GM04504 (cell line): ENCODE results near the gene HS3ST5.
"Not testable (repeated sequence)": the region's sequence is repeated elsewhere in the genome, so short reads cannot be mapped to it uniquely, and the experiment has no call there.

Experiments used
- DNase-seq: peaks from one replicate; pipeline ENCODE4 v3.0.0-alpha.2; 2012; ENCODE audit warnings: low read depth

The HS3ST5 gene

GRCh38 chr6:114049367-114049966 is 293.4 kb downstream of the HS3ST5 start:
- DNase-seq: no peak

GRCh38 chr6:114044566-114044965 is 298.3 kb downstream of the HS3ST5 start:
- not testable (repeated sequence) for DNase-seq

- DNase-seq: no peak
Measured at GRCh38 chr6:114042267-114043016, 300.4 kb downstream of the HS3ST5 start.

GRCh38 chr6:114040871-114041270 is 302.0 kb downstream of the HS3ST5 start:
- no peak for DNase-seq

- DNase-seq: no peak
Measured at GRCh38 chr6:114039841-114040240, 303.0 kb downstream of the HS3ST5 start.

GRCh38 chr6:114033606-114034005 is 309.2 kb downstream of the HS3ST5 start:
- no peak for DNase-seq

- DNase-seq: no peak
Measured at GRCh38 chr6:114032721-114033120, 310.1 kb downstream of the HS3ST5 start.

GRCh38 chr6:114030767-114031166 is 312.1 kb downstream of the HS3ST5 start:
- DNase-seq: no peak

GRCh38 chr6:114024746-114025145 is 318.1 kb downstream of the HS3ST5 start:
- no peak for DNase-seq

- no peak for DNase-seq
Measured at GRCh38 chr6:114020196-114020595, 322.6 kb downstream of the HS3ST5 start.

- not testable (repeated sequence) for DNase-seq
Measured at GRCh38 chr6:114017146-114017545, 325.7 kb downstream of the HS3ST5 start.

GRCh38 chr6:114014106-114014505 is 328.7 kb downstream of the HS3ST5 start:
- not testable (repeated sequence) for DNase-seq

GRCh38 chr6:114011486-114011885 is 331.3 kb downstream of the HS3ST5 start:
- DNase-seq: not testable (repeated sequence)

- DNase-seq: no peak
Measured at GRCh38 chr6:114010540-114010939, 332.3 kb downstream of the HS3ST5 start.

GRCh38 chr6:114009192-114009591 is 333.6 kb downstream of the HS3ST5 start:
- DNase-seq: no peak

- no peak for DNase-seq
Measured at GRCh38 chr6:114008331-114008730, 334.5 kb downstream of the HS3ST5 start.

- DNase-seq: no peak
Measured at GRCh38 chr6:114007516-114007915, 335.3 kb downstream of the HS3ST5 start.
